Activated CD8-positive, alpha-beta memory T cell treated with anti-CD3 and anti-CD28 coated beads for 24 hours (primary cell): ENCODE results near the gene PDXK.

Source experiments
- DNase-seq: peaks from one replicate; pipeline ENCODE4 v3.0.0-alpha.2; 2020

PDXK gene

DNA sequence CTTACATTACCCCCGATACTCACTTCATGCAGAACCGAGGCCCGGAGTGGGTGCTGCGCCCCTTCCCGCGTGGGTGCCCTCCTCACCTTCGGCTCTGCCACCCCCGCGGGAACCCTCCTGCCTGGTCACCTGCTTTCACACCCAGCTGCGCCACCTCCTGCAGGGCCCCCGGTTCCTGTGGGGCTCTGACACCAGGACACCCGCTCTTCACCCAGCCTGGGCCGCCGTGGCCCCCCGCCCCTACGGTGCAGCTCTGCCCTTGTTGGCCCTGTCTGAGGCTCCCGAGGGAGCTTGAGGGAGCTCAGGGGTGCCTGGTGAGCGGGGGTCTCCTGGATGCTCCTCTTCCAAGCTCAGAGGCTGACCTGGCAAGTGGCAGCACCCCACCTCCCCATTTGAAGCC, 89.4 kb downstream of the PDXK start:
- DNase-seq = no peak

DNA sequence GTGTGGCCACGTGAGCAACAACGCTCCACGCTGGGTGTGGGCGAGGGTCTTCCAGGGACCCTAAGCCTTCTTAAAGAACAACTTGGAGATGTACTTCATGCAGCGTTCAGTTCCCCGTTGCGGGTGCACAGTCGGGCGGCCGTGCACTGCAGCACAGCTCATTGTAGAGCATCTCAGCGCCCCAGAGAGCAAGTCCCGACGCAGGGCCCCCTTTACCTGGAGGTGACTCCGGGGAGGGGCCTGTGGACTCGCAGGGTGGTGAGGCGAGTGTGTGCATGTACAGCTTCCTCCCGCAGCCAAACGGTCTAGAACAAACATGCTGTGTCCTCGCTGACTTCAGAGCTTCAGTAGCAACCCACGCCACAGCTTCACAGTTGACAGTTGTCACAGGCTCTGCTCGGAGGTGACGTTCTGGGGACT, 89.9 kb downstream of the PDXK start:
- no peak for DNase-seq

- no peak for DNase-seq
Measured at GRCh38 chr21:43809346-43809799, 90.4 kb downstream of the PDXK start.

DNA sequence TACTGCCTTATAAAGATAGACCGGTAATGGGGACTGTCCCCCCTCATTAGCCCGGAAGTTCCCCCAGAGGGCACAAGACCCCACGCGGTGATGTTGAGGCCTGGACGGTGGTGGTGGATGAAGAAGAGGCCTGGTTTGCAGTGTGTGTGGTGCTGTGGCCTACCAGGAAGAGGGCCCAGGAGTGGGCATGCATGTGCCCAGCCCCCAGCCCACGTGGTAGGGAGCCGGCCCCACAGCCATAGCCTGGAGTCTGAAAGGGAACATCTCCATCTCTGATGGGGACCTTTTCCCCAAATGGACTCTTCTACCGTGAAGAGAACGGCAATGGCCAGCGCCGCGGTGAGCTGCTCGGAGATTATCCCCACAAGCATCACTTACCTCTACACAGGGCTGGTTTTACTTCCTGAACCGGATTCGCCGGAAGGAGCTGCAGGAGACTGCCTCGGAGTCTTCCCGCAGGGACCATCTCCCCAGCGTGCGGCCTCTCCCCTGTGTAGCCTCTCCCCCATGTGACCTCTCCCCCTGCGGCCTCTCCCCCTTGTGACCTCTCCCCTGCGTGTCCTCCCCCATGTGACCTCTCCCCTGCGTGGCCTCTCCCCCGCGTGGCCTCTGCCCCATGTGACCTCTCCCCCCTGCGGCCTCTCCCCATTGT, 91.0 kb downstream of the PDXK start:
- no peak for DNase-seq

DNA sequence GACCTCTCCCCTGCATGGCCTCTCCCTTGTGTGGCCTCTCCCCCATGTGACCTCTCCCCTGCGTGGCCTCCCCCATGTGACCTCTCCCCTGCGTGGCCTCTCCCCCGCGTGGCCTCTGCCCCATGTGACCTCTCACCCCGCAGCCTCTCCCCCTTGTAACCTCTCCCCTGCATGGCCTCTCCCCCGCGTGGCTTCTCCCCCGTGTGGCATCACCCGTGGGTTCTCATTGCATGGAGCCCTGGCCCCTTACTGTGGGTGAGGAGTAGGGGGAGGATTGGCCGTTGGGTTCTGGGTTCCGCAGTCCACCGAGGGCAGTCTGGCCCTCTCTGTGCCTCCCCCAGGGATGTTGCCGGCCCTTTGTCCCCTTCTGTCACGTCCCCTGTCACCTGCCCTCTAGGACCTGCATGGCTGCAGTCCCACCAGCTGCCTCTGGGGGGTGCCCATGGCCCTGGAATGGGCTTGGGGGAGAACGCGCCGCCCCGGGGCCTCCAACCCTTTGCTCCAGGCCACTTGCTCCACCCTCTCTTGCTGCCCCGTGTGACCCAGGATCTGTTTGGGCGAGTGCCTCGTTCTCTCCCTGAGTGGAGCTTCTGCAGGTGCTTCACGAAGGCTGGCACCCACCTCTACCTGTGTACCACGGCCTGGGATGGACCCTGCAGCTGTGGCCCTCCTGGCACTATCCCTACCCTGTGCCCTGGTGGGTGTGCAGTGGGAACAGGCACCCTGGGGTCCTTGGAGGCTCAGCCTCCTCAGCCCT, 91.8 kb downstream of the PDXK start:
- DNase-seq = peak; percentile 98

DNA sequence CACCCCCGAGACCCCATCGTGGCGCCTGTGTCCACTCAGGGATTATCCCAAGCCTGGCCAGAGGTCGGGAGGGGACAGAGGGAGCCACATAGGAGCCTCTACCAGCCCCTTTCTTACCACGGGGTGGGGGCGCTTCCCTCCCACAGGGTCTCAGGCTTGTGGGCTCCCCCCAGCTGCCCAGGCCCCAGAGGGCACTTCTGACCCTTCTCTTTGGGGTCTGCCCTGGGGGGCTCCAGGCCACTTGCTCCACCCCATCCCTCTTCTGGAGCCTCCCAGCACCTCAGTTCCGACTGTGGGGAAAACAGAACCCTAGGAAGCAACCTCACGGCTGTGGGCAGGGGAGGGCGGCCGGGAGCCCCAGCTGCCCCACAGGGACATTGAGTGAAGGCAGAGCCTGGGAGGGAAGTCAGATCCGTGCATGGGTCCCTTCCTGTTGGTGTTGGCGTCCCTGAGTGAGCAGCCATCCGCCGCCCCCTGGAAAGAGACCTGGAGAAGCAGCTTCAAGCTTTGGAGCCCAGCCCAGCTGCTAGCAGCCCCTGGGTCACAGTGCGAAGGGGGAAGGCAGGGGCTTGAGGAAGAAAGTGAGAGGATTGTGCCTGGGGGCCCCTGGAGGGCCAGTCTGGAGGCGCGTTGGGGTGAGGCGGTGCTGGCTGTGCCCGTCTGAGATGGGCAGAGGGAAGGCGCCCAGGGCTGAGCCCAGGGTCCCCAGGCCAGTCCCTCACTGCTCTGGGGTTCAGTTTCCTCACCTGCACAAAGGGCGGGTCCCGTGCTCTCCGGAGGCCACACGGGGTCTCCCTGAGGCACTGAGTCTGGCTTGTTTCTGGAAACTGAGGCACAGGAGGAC, 92.6 kb downstream of the PDXK start:
- DNase-seq = no peak
